AML-193 (cell line): Measurements from ENCODE around the gene ZBTB7C.

Experiments
- DNase-seq, 2 experiments: peaks; one replicate each; lab custom pipeline; 2025; lab: John Stamatoyannopoulos, UW

Gene ZBTB7C

DNA sequence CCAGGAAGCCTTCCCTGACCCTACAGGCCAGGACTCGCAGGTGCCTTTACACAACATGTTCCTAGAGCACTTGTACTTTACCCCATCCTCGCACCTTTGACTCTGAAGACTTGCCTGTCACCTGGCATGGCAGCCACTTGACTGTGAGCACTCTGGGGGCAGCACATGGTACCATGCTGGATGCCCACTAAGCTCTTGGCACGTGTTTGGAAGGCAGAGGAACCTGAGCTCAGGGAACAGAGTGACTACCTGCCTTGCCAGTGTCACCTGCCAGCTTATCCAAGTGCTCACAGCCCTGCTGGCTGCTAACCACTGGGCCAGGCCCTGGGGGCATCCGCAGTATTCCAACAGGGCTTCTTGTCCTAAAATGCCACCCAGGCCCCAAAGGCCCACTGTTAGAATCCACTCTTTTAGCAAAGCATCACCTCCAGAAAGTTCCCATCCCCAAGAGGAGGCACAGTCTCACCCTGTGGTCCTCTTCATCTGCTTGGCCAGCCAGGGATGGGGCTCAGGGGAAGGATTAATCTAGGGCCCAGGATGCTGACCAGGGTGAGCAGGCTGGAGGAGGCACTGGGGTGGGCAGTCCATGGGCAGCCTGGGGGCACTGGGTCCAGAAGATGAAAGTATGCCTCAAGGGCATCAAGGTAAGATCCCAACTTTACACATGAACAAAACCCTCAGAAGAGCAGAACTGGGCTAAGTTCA lies 57.0 kb downstream of the ZBTB7C start:
- DNase-seq = no peak

DNA sequence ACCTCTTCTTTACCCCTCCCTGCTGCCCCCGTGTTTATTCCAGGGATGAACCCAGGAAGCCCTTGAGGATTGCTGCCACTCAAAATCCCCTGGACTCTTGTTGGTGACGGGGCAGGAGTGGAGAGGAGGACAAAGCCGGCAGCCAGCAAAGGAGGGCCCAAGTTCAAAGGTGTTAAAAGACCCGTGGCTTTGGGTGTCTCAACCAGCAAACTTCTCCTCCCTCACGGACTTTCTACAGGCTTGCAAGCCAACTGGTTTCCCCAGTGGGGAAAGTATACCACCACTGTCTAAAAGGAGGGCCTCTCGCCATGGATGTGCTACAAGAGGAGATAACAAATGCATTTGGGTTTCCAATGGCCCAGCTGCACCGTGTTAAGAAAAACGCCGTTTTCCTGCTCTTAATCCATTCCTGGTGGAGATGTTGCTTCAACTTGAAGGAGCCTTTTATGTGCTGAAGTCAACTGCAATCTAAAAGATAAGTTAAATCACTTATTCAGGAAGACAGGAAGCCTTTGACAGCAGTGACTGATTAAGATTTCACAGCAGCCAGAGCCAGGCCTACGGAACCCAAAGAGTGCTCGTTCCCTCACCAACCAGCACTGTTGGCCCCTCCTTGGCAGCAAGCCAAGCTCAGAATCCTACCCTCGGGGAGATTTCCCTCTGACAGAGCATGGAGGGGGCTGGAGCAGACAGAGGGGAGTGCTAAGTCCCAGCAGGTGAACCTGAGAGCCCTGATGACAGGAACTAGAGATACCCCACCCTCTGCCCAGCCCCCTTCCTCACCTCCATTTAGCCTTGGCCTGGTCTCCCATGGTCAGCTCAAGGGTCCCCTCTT lies 57.8 kb downstream of the ZBTB7C start:
- no peak for DNase-seq

DNA sequence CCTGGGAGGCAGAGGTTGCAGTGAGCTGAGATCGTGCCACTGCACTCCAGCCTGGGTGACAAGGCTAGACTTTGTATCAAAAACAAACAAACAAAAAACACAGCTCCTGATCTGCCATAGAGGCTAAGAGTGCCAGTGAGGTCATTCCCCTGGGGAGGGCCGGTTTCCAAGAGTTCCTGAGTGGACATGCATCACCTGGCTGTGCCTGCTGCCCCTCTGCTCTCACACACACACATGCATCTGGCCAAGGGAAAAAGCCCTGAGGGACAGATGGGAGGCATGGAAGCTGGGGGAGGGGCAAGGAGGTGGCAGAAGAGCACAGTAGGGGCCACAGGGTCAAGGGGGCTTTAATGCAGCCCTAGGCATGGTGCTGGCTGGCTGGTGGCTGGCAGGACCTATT lies 60.4 kb downstream of the ZBTB7C start:
- no peak for DNase-seq

GRCh38 chr18:48347756-48348326 lies 61.3 kb downstream of the ZBTB7C start:
- no peak for DNase-seq

DNA sequence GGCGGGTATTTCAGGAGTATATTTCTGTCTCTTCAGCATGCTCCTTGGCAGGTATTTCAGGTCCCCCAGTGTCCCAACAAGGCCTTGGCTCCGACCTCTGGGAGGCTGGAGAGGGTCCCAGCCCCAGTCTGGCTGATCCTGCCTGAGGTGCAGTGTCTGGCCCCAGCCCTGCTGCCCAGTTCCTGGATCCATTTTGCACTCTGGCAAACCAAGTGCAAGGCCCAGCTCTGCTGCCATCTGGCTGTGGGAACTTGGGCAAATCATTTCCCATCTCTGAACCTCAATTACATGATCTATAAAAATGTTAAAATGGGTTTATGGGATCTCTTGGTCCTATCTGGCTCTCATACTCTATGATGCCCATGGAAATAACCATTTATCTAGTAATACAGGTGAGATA lies 63.6 kb downstream of the ZBTB7C start:
- peak in 1 of 2 experiments; percentile 30 for DNase-seq

DNA sequence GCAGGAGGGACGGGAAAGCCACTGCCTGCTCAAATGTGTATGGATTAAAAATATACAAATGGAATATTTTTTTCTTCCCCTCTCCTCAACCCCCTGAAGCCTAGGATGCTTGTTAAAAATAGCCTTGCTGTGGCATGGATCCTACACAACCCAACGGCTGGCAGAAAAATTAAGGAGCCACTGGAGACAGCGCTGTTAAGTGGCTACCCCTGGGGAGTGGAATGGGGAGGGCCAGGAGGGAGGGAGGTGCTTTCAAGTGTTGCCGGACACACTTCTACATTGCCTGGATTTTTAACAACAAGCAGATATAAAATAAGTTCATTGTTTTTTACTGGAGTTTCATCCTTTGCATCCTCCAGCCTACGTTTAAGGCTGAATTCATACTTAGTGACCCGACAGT lies 66.6 kb downstream of the ZBTB7C start:
- no peak for DNase-seq

- DNase-seq = no peak
Measured at GRCh38 chr18:48342125-48342524, 67.1 kb downstream of the ZBTB7C start.

GRCh38 chr18:48340560-48340959 lies 68.6 kb downstream of the ZBTB7C start:
- DNase-seq = no peak

DNA sequence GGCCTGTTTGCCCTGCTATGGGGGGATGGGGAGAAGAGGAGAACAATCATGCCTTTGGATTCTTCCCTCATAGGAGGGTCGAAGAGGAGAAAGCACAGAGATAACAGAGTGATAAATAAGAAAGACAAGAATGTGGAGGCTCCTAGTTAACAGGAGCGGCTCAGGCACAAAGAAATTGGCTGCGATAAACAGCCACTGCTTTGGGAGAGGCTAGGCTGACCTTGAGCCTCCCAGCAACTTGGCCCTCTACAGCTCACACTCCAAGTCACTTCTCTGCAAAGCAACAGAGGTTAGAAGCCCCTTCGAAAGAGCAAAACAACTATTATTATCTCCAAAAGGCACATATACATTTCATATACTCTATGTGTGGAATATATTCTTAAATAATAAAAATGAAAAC lies 69.5 kb downstream of the ZBTB7C start:
- DNase-seq = no peak

DNA sequence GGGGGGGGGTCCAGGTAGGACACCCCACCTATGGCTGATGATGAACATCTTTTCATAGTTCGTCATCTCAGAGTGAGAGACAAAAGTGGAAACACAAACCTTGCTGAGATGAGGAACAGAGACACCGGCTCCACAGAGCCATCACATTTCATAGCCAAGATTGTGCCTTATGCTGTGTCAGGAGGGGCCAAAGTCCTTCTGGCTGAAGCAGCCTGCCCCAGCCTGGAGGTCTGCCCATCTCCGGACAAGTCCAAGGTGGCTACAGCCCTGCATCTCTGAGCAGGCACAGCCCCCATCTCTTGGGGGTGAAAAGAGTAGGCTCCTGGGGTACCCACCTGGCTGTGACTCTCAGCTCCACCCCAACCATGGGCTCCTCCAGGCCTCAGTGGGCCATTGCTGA lies 70.3 kb downstream of the ZBTB7C start:
- no peak for DNase-seq

DNA sequence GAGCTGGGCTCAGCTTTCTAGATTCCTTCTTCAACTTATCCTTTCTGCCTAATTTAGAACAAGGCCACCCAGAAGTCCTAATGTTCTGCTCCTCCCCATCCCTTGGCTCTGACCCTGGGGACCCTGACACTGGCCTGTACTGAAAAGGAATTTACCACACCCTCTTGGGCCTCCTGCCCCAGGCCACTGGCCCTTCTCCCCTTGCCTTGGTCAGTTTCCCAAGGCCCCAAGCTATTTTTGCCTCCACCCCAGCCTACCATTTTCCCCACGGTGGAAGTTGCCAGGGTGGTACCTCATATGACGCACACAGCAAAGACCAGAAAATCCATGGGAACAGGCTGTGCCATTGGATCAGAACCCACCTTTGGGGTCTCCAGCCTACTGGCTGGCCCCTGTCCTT lies 72.1 kb downstream of the ZBTB7C start:
- DNase-seq = no peak

DNA sequence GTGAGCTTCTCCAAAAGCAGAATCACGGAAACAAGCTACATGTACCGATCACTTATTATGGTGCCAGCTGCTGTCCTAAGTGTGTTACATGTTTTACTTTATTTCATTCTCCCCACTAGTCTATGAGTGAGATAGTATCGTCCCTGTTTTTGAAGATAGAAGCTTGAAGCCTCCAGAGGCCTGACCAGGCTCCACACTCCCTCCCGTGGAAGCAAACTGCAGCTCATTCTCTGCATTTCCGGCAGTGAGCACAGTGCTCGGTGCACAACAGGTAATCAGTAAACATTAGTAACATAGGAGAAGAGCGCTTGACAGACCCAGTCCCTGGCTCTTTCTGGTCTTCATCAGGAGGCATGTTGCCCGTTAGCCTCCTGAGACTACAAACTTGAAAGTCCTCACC lies 72.9 kb downstream of the ZBTB7C start:
- no peak for DNase-seq

DNA sequence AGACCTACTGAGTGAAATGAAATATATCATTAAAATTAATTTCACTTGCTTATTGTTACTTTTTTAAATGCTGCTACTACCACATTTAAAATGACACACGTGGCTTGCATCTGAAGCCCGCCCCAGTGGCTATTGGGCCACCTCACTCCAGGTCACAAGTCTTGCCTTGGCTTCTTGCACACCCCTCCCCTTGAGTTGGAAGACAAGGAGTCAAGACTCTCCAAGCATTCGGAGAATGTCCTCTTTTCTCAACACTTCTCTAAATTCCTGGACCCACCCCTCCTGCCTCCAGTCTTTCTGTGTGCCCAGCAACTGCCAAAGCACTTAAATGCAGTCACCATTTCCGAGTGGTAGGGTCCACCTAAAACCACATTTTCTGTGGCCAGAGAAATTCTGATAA lies 73.4 kb downstream of the ZBTB7C start:
- DNase-seq = no peak

- no peak for DNase-seq
Measured at GRCh38 chr18:48334845-48335244, 74.3 kb downstream of the ZBTB7C start.

DNA sequence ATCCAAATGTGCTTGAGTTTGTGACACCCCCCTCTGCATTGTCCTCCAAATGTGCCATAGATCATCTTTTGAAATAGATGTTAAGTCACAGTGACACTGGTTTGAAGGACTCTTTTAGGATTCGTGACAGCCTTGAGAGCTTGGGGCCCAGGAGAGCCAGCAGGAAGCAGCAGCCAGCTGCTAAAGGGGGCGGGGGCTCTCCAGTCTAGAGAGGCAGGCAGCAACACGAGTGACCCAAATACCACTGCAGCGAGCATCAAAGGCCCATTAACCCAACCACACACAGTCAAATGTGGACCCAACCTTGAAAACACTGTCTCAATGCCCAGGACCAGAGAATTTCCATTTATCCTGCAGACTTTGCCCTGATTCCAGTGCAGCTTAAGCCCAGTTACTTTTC lies 75.6 kb downstream of the ZBTB7C start:
- no peak for DNase-seq

- no peak for DNase-seq
Measured at GRCh38 chr18:48330016-48330991, 78.9 kb downstream of the ZBTB7C start.

GRCh38 chr18:48328473-48329210 lies 80.5 kb downstream of the ZBTB7C start:
- no peak for DNase-seq

- no peak for DNase-seq
Measured at GRCh38 chr18:48326901-48327675, 82.1 kb downstream of the ZBTB7C start.

- DNase-seq = no peak
Measured at GRCh38 chr18:48325115-48325665, 84.0 kb downstream of the ZBTB7C start.

GRCh38 chr18:48324651-48325050 lies 84.5 kb downstream of the ZBTB7C start:
- no peak for DNase-seq
